NCI-H2107 treated with DMSO at 0.1 percent for 48 hours (cell line): ENCODE results near the gene AKR7A2.
"Not testable (repeated sequence)": the region's sequence is repeated elsewhere in the genome, so short reads cannot be mapped to it uniquely, and the experiment has no call there.

ENCODE experiments used
- DNase-seq: peaks from one replicate; lab custom pipeline; 2025; ENCODE audit not compliant: unreplicated experiment; lab: John Stamatoyannopoulos, UW

The AKR7A2 gene

DNA sequence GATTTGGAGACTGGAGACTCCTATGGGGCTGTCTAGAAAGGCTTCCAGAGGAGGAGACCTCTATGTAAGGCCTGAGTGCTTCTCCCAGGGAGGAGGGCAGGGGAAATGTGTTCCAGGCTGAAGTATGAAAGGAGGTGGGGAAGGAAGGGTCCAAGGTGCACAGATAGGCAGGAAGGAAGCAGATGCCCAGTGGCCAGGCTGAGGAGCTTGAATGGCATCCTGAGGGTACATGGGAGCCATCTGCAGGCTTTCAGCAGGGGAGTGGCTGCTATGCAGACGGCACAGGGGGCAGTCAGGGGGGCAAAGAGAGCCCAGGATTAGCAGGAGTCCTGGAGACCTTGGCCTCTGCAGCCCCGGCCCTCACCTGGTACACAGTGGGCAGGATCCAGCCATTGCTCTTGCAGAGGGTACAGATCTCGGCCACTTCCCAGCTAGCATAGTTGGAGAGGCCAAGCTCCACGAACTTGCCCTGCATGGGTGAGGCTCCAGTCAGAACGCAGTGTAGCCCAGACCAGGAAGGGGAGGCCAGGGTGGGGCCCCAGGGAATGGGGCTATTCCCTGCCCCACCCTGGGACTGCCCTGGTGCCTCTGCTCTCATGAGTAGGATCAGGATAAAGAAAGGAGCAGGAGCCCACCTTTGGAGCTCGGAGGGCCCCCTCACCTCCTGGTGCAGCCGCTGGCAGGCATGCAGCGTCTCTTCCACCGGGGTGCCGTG is 4.0 kb downstream of the AKR7A2 start:
- no peak for DNase-seq

DNA sequence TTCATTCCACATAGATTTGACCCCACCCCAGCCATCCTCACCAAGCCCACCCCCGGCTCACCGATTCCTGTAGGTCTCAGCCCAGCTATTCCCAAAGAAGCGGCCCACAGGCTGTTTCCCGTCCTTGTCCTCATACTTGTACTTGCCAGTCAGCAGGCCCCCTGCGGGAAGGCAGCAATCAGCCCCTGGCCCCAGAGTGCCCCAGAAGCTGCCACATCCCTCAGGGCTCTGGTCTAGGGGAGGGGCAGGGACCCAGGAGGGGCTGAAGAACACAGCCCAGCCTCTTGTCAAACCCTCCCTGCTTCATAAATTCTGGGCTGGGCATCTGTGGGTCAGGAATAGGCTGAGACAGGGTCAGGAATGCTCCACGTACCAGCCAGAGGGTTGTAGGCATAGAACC is 5.0 kb downstream of the AKR7A2 start:
- no peak for DNase-seq

DNA sequence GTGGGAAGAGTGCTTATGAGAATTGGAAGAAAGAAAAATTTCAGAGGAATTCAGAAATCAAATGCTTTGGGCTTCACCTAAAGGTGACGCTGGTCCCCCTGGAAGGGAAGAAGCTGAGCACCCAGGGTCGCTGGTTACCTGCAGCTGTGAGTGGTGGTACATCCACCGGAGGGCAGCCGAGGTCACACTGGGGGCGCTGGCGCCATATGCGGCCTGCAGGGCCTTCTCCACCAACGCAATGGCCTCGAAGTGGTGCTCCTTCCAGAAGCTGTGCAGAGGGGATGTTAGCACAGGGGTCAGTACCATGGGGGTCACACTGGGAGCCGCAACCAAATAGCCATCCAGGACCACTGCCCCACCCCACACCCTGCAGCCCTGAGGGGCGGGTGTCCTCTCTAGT is 6.1 kb downstream of the AKR7A2 start:
- DNase-seq: no peak

DNA sequence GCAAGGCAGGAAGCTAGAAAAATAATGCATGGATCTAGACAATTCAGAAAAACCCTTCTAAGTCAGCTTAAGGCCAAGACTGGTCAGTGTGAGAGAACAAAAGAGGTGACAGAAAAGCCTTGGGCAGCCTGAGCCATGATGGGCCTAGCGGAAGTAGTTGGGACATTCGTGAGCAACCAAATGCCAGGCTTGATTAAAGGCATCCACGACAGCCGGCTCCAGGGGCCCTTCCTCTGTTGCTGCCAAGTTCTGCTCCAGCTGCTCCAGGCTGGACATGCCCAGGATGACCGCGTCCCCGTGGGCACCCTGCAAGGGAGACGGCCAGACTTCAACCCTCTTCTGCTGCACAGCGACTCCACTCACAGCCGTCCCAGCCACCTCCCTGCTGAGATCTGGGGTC is 7.9 kb downstream of the AKR7A2 start:
- DNase-seq: not testable (repeated sequence)

DNA sequence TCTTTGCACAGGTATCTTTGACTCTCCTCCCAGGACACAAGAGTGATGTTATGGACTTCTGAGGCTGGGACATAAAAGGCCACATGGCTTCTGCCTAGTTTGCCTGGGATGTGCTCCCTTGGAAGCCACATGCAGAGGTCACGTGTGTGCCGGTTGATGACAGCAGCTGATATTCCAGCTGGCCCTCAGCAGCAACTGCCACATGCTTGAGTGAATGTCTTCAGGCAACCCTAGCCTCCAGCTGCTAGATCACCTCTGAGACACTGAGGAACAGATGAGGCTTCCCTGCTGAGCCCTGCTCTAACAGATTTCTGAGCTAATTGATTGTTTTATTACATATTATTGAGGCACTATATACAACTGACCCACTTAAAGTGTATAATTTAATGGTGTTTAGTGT is 11.7 kb downstream of the AKR7A2 start:
- DNase-seq: no peak

DNA sequence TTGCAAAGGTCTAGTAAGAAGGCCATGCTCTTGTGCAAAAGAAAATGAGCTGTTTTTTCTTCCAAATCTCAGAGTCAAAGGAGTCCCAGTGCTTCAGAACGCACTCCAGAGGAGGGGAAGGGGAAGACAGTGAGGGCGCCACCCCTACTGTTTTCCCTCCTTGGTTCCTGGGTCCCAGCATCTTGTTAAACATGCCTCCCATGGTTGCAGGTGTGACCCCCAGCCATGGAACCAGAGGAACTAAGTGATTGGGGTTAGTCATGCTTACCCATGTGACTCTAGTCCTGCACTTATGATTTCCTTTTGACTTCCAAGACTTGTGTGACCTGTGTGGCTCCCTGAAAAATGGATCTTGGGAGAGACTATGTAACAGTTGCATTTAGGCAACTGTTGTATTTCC is 17.3 kb downstream of the AKR7A2 start:
- DNase-seq: no peak

DNA sequence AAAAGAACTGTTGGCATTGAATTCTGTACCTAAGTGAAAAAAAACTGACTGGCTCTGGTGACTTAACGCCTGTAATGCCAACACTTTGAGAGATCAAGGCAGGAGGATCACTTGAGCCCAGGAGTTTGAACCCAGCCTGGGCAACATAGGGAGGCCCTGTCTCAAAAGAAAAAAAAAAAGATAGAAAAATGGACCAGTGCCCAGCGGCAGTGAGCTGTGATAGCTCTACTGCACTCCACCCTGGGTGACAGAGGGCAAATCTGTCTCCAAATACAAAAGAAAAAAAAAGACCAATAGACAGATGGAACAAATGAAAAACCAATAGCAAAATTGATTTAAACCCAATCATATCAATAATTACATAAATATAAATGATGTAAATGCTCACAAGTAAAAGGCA is 22.7 kb downstream of the AKR7A2 start:
- DNase-seq: no peak

DNA sequence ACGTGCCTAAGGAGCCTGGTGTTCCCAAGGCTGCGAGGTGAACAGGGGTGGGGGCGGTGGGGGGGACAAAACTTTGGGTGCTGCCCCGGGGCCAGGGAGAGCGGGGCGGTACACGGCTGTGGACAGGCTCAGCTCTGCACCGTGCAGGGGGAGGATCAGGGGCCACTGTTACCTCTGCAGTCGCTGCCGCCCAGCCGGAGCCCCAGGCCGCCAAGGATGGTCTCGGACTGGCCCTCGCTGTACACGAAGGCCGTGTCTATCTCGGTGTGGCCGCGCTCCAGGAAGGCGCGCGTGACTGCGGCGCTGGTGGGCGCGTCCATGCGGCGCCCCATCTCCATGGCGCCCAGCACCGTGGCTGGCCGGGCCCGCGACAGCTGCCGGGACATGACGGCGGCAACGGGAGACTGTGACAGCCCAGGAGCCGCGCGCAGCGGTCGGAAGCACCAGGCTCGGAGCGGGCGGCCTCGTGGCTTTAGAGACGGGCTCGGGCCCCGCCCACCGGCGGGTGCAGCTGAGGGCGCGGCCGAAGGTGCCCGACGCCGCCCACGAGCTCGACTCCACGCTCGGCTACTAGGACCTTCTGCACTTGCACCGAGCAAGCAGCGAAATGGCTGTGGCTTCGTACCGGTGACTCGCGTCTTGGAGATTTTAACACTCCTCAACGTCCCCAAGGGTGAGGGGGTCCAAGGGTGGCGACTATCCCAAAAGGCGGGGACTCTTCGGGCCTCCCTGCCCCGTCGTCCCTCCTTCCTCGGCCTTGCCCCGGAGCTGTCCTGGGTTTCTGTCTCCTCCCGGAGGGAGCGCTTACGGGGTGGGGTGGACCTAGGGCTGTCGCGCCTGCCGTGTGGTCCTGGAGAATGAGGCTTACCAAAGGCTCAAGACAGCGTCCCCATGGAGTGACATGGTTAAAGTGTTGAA is 23.4 kb downstream of the AKR7A2 start, which contains the start of gene AKR7A3:
TSS of gene AKR7A3 (minus strand) at position 447 of the 918 bp plus-strand sequence. CDS start at position 386, 61 bp downstream.
- not testable (repeated sequence) for DNase-seq

DNA sequence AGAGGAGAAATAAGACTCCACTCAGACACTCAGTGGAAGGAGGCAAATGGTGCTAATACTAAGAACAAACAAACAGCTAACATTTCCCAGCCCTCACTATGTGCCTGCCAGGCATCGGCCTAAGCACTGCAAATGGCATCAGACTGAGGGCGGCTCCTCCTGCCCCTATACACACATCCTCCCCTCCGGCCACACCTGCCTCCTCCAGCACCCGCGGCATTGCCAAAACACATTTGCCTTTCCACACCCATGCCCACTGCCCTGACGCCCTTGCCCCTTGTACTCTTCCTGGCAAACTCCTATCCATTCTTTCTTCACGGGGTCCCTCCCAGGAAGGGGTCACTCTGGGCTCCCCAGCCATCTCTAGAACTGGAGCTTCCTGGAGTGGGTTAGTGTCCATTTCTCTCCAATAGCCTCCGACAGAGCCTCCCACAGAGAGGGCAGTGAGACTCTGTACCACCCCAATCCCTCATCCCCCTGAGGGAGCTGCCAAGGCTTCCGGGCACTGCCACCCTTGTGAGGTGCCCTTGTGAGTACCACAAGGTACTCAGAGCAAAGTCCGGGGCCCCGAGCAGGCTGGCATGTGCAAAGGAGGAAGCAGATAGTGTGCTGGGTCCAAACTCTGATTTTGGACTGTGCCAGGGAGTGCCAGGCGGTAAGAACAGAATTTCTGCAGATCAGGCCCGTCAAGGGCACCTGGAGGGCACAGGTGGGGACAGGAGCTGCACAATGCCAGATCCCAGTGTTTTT is 24.3 kb downstream of the AKR7A2 start:
- no peak for DNase-seq

DNA sequence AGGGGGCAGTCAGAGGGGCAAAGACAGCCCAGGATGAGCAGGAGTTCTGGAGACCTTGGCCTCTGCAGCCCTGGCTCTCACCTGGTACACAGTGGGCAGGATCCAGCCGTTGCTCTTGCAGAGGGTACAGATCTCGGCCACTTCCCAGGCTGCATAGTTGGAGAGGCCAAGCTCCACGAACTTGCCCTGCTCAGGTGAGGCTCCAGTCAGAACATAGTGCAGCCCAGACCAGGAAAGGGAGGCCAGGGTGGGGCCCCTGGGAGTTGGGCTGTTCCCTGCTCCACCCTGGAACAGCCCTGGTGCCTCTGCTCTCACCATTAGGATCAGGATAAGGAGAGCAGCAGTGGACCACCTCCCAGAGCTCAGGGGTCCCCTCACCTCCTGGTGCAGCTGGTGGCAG is 26.1 kb downstream of the AKR7A2 start:
- not testable (repeated sequence) for DNase-seq

DNA sequence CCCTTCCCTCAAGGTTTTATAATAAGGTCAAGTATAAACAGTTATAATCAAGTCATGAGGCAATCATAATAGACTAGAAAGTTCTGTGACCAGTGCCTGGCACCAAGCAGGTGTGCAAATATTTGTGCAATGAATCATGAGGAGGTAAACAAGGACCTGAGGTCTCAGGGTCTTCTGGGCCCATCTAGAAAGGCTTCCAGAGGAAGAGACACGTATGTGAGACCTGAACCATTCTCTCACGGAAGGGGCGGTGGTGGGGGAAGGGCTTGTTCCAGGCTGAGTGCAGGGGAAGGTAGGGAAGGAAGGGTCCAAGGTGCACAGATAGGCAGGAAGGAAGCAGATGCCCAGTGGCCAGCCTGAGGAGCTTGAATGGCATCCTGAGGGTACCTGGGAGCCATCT is 26.6 kb downstream of the AKR7A2 start:
- DNase-seq: not testable (repeated sequence)

DNA sequence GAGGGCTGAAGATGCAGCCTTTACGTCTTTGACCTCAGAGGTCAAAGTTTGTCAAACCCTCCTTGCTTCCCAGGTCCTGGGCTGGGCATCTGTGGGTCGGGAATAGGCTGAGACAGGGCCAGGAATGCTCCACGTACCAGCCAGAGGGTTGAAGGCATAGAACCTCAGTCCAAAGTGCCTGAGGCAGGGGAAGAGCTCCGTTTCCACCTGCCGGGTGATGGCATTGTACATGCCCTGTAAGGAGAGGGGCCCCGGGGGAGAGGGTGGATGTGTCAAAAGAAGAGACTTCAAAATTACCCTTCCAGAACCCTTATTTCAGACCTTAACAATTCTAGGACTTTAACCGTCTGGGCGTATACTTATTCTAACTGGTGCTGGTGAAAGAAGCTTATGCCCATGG is 27.1 kb downstream of the AKR7A2 start:
- no peak for DNase-seq

DNA sequence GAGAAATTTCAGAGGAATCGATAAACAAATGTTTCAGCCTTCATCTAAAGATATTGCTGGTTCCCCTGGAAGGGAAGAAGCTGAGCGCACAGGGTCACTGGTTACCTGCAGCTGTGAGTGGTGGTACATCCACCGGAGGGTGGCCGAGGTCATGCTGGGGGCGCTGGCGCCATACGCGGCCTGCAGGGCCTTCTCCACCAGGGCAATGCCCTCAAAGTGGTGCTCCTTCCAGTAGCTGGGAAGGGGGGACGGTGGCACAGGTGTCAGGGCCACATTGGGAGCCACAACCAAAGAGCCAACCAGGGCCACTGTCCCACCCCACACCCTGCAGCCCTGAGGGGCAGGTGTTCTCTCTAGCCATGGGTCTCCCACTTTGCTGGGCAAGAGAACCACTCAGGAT is 28.1 kb downstream of the AKR7A2 start:
- no peak for DNase-seq

DNA sequence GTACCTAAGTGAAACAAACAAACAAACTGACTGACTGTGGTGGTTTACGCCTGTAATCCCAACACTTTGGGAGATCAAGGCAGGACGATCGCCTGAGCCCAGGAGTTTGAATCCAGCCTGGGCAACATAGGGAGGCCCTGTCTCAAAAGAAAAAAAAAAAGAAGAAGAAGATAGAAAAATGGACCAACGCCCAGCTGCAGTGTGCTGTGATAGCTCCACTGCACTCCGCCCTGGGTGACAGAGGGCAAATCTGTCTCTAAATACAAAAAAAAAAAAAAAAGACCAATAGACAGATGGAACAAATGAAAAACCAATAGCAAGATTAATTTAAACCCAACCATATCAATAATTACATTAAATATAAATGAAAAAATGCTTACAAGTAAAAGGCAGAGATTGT is 37.3 kb downstream of the AKR7A2 start:
- no peak for DNase-seq

DNA sequence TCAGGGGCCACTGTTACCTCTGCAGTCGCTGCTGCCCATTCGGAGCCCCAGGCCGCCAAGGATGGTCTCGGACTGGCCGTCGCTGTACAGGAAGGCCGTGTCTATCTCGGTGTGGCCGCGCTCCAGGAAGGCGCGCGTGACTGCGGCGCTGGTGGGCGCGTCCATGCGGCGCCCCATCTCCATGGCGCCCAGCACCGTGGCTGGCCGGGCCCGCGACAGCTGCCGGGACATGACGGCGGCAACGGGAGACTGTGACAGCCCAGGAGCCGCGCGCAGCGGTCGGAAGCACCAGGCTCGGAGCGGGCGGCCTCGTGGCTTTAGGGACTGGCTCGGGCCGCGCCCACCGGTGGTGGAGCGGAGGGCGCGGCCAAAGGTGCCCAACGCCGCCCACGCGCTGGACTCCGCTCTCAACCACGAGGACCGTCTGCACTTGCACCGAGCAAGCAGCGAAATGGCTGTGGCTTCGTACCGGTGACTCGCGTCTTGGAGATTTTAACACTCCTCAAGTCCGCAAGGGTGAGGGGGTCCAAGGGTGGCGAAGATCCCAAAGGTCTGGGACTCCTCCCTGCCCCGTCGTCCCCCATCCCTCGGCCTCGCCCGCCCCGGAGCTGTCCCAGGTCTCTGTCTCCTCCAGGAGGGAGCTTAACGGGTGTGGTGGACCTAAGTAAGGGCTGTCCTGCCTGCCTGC is 38.0 kb downstream of the AKR7A2 start:
- not testable (repeated sequence) for DNase-seq

DNA sequence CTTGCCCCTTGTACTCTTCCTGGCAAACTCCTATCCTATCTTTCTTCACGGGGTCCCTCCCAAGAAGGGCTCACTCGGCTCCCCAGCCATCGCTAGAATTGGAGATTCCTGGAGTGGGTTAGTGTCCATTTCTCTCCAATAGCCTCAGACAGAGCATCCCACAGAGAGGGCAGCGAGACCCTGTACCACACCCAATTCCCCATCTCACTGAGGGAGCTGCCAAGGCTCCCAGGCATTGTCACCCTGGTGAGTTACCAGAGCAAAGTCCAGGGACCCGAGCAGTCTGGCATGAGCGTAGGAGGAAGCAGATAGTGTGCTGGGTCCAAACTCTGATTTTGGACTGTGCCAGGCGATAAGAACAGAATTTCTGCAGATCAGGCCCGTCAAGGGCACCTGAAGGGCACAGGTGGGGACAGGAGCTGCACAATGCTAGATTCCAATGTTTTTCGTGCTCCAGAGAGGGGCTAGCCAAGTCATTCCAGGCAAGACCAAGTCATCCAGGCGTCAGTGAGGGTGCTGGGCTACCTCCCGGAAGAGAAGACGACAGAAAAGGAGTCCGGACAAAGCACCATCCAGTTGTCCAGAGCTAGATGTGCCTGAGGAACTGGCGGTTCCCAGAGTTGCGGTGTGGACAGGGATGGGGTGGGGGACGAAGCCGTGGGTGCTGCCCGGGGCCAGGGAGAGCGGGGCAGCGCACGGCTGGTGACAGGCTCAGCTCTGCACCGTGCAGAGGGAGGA is 38.7 kb downstream of the AKR7A2 start:
- DNase-seq: no peak

DNA sequence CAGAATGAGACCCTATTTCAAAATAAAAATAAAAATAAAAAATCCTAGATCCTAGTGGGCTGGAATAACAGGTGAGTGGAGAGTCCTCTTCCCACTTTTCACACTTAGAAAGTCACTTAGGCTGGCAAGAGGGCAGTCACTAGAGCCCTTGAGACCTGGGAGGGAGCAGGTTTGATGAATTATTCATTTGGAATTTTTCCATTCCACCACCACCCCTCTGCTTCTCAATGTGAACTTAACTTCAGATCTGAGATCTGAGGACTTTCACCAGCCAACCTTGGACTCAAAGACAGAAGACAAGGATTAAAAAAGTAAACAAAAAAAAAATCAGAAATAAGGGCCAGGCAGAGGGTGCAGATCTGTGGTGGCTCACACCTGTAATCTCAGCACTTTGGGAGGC is 39.9 kb downstream of the AKR7A2 start:
- no peak for DNase-seq

DNA sequence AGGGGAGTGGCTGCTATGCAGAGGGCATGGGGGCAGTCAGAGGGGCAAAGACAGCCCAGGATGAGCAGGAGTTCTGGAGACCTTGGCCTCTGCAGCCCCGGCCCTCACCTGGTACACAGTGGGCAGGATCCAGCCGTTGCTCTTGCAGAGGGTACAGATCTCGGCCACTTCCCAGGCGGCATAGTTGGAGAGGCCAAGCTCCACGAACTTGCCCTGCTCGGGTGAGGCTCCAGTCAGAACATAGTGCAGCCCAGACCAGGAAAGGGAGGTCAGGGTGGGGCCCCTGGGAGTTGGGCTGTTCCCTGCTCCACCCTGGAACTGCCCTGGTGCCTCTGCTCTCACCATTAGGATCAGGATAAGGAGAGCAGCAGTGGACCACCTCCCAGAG is 41.6 kb downstream of the AKR7A2 start:
- DNase-seq: not testable (repeated sequence)

DNA sequence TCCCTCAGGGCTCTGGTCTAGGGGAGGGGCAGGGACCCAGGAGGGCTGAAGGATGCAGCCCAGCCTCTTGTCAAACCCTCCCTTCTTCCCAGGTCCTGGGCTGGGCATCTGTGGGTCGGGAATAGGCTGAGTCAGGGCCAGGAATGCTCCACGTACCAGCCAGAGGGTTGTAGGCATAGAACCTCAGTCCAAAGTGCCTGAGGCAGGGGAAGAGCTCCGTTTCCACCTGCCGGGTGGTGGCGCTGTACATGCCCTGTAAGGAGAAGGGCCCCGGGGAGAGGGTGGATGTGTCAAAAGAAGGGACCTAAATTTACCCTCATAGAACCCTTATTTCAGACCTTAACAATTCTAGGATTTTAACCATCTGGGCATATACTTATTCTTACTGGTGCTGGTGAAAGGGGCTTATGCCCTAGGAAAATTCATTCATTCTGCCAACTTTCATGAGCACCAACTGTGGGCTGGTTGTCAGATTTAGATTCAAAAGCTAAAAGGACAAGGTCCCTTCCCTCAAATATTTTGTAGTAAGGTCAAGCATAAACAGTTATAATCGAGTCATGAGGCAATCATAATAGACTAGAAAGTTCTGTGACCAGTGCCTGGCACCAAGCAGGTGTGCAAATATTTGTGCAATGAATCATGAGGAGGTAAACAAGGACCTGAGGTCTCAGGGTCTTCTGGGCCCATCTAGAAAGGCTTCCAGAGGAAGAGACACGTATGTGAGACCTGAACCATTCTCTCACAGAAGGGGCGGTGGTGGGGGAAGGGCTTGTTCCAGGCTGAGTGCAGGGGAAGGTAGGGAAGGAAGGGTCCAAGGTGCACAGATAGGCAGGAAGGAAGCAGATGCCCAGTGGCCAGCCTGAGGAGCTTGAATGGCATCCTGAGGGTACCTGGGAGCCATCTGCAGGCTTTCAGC is 42.3 kb downstream of the AKR7A2 start:
- DNase-seq: not testable (repeated sequence)
